Measurements from ENCODE around the gene XRCC5.

XRCC5 gene

DNA sequence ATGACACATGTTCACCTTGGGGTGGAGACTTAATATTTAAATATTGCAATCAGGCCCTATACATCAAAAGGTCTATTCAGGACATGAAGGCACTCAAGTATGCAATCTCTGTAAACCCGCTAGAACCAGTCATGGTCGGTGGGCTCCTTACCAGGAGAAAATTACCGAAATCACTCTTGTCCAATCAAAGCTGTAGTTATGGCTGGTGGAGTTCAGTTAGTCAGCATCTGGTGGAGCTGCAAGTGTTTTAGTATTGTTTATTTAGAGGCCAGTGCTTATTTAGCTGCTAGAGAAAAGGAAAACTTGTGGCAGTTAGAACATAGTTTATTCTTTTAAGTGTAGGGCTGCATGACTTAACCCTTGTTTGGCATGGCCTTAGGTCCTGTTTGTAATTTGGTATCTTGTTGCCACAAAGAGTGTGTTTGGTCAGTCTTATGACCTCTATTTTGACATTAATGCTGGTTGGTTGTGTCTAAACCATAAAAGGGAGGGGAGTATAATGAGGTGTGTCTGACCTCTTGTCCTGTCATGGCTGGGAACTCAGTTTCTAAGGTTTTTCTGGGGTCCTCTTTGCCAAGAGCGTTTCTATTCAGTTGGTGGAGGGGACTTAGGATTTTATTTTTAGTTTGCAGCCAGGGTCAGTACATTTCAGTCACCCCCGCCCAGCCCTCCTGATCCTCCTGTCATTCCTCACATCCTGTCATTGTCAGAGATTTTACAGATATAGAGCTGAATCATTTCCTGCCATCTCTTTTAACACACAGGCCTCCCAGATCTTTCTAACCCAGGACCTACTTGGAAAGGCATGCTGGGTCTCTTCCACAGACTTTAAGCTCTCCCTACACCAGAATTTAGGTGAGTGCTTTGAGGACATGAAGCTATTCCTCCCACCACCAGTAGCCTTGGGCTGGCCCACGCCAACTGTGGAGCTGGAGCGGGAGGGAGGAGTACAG is 108.1 kb downstream of the XRCC5 start:
- peak overlapping the region; percentile 61 for H2AK5ac ChIP-seq (ENCODE audit: low read length)
- DNase-seq, result peak in 1 of 2 donors; percentile 17
- H3K79me1 ChIP-seq (ENCODE audit: low read length), result no peaks in the 10 kb centered on the region
- H3K9ac ChIP-seq (ENCODE audit: low read length), result no peak overlapping the region
- peak overlapping the region; percentile 53 for H3K4me2 ChIP-seq (ENCODE audit: low read length)
- H3K4me1 ChIP-seq (ENCODE audit: control insufficient read depth in 1 of 2, insufficient read depth in 2 of 2, low read length in 2 of 2), result peaks cover 15 to 28% of the 10 kb centered on the region in 2 experiments
- no peak overlapping the region for H2AFZ ChIP-seq (ENCODE audit: insufficient read depth, low read length, poor library complexity)
- H4K12ac ChIP-seq (ENCODE audit: low read depth, low read length), result no peak overlapping the region
- peak overlapping the region; percentile 24 for H2BK5ac ChIP-seq (ENCODE audit: low read depth, low read length, poor library complexity)
- H4K8ac ChIP-seq (ENCODE audit: low read depth, low read length), result no peak overlapping the region
- no CpG with 5 or more reads among the region's 7 CpGs for WGBS (ENCODE audit: extremely low coverage, insufficient coverage, insufficient read length)
- no peak overlapping the region for H3K18ac ChIP-seq (ENCODE audit: low read length)
- peak overlapping the region; percentile 58 for H3K14ac ChIP-seq (ENCODE audit: low read length)
- H3K4me3 ChIP-seq (ENCODE audit: low read depth, low read length), result no peak overlapping the region
- no peak overlapping the region for H3K23ac ChIP-seq (ENCODE audit: low read length)
- H3K79me2 ChIP-seq (ENCODE audit: control insufficient read depth, insufficient read depth, low read length, poor library complexity), result no peaks in the 10 kb centered on the region
- peak overlapping the region; percentile 85 for H3K27ac ChIP-seq (ENCODE audit: low read depth, low read length)
- peak overlapping the region; percentile 37 for H2BK120ac ChIP-seq (ENCODE audit: insufficient read depth, low read length, poor library complexity)
- peak overlapping the region; percentile 40 for H2BK12ac ChIP-seq (ENCODE audit: low read length)
- no peaks in the 10 kb centered on the region for H3K9me3 ChIP-seq (ENCODE audit: insufficient read depth, low read depth, low read length)
- H3K4ac ChIP-seq (ENCODE audit: low read depth, low read length), result peak overlapping the region; percentile 27
- H3K27me3 ChIP-seq (ENCODE audit: insufficient read depth, low read length), result no peaks in the 10 kb centered on the region
- peak overlapping the region; percentile 12 for H4K91ac ChIP-seq (ENCODE audit: low read depth, low read length)
- peaks cover 0 to 4% of the 10 kb centered on the region in 2 experiments for H3K36me3 ChIP-seq (ENCODE audit: control insufficient read depth in 1 of 2, insufficient read depth in 2 of 2, low read length in 2 of 2)

DNA sequence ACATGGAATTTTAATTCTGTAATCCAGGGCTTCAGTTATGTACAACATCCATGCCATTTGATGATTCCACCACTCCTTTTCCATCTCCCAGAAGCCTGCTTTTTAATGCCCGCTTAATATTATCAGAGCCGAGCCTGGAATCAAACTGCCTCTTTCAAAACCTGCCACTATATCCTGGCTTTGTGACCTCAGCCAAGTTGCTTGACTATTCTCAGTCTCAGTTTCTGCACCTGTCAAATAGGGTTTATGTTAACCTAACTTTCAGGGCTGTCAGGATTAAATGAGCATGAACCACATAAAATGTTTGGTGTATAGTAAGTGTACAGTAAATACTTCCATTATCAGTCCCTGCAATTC is 108.7 kb downstream of the XRCC5 start:
- Histone ChIP-seq H3K9ac (ENCODE audit: low read length) (no peak overlapping the region), H3K23ac (ENCODE audit: low read length) (no peak overlapping the region), H3K27me3 (ENCODE audit: insufficient read depth, low read length) (no peaks in the 10 kb centered on the region), H3K27ac (ENCODE audit: low read depth, low read length) (peak overlapping the region; percentile 85), H3K9me3 (ENCODE audit: insufficient read depth, low read depth, low read length) (no peaks in the 10 kb centered on the region), H3K4me2 (ENCODE audit: low read length) (no peak overlapping the region), H2BK5ac (ENCODE audit: low read depth, low read length, poor library complexity) (peak overlapping the region; percentile 24), H3K4me3 (ENCODE audit: low read depth, low read length) (no peak overlapping the region), H3K4me1 (ENCODE audit: control insufficient read depth in 1 of 2, insufficient read depth in 2 of 2, low read length in 2 of 2) (peaks cover 15 to 28% of the 10 kb centered on the region in 2 experiments), H3K4ac (ENCODE audit: low read depth, low read length) (peak overlapping the region; percentile 27), H2BK120ac (ENCODE audit: insufficient read depth, low read length, poor library complexity) (peak overlapping the region; percentile 37), H3K79me1 (ENCODE audit: low read length) (no peaks in the 10 kb centered on the region), H2AFZ (ENCODE audit: insufficient read depth, low read length, poor library complexity) (no peak overlapping the region), H2AK5ac (ENCODE audit: low read length) (peak overlapping the region; percentile 61), H4K91ac (ENCODE audit: low read depth, low read length) (peak overlapping the region; percentile 12), H2BK12ac (ENCODE audit: low read length) (peak overlapping the region; percentile 40), H3K14ac (ENCODE audit: low read length) (peak overlapping the region; percentile 58), H3K79me2 (ENCODE audit: control insufficient read depth, insufficient read depth, low read length, poor library complexity) (no peaks in the 10 kb centered on the region), H3K18ac (ENCODE audit: low read length) (no peak overlapping the region), H3K36me3 (ENCODE audit: control insufficient read depth in 1 of 2, insufficient read depth in 2 of 2, low read length in 2 of 2) (peaks cover 0 to 4% of the 10 kb centered on the region in 2 experiments), H4K12ac (ENCODE audit: low read depth, low read length) (no peak overlapping the region), H4K8ac (ENCODE audit: low read depth, low read length) (no peak overlapping the region)
- WGBS (ENCODE audit: extremely low coverage, insufficient coverage, insufficient read length), result no CpG with 5 or more reads among the region's 2 CpGs
- DNase-seq, result no peak

DNA sequence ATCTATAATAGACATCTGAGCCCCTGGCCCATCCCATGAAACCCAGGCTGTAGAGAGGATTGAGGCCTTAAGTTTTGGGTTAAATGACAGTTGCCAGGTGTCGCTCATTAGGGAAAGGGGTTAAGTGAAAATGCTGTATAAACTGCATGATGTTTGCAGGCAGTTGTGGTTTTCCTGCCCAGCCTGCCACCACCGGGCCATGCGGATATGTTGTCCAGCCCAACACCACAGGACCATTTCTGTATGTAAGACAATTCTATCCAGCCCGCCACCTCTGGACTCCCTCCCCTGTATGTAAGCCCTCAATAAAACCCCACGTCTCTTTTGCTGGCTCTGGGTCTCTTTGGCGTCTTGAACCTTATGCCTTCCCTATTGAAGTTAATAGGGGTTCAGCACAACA is 110.7 kb downstream of the XRCC5 start:
- no CpG with 5 or more reads among the region's 6 CpGs for WGBS (ENCODE audit: extremely low coverage, insufficient coverage, insufficient read length)
- H2AK5ac ChIP-seq (ENCODE audit: low read length), result no peak overlapping the region
- DNase-seq, result no peak

DNA sequence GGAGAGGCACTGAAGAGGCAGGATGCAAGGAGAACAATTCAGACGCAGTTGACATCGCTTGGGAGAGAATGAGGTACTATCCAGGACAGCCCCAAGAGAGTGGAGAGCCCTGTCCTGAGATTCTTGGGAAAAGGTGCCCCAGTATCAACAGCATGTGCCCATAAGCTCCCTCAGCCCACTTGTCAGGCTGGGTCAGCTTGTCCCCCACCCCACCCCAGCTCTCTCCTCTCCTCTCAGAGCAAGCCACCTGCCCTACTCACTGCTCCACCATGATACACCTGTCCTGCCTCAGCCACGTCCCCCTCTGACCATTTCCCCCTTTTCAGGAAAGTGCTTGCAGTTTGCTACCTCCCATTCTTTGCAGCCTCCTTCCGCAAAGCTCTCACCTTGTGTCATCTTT is 111.8 kb downstream of the XRCC5 start:
- WGBS (ENCODE audit: extremely low coverage, insufficient coverage, insufficient read length), result no CpG with 5 or more reads among the region's 4 CpGs
- Histone ChIP-seq H3K4ac (ENCODE audit: low read depth, low read length) (no peak overlapping the region), H3K4me1 (ENCODE audit: control insufficient read depth in 1 of 2, insufficient read depth in 2 of 2, low read length in 2 of 2) (peaks cover 12 to 23% of the 10 kb centered on the region in 2 experiments), H3K18ac (ENCODE audit: low read length) (no peak overlapping the region), H2BK120ac (ENCODE audit: insufficient read depth, low read length, poor library complexity) (no peak overlapping the region), H4K12ac (ENCODE audit: low read depth, low read length) (no peak overlapping the region), H3K36me3 (ENCODE audit: control insufficient read depth in 1 of 2, insufficient read depth in 2 of 2, low read length in 2 of 2) (peaks cover 0 to 4% of the 10 kb centered on the region in 2 experiments), H2AK5ac (ENCODE audit: low read length) (no peak overlapping the region), H2BK12ac (ENCODE audit: low read length) (no peak overlapping the region), H3K4me3 (ENCODE audit: low read depth, low read length) (peak overlapping the region; percentile 5), H3K27ac (ENCODE audit: low read depth, low read length) (no peak overlapping the region), H2AFZ (ENCODE audit: insufficient read depth, low read length, poor library complexity) (no peak overlapping the region), H4K91ac (ENCODE audit: low read depth, low read length) (no peak overlapping the region), H4K8ac (ENCODE audit: low read depth, low read length) (no peak overlapping the region), H3K14ac (ENCODE audit: low read length) (no peak overlapping the region), H3K79me1 (ENCODE audit: low read length) (no peaks in the 10 kb centered on the region), H3K9ac (ENCODE audit: low read length) (no peak overlapping the region), H3K4me2 (ENCODE audit: low read length) (no peak overlapping the region), H2BK5ac (ENCODE audit: low read depth, low read length, poor library complexity) (no peak overlapping the region), H3K79me2 (ENCODE audit: control insufficient read depth, insufficient read depth, low read length, poor library complexity) (no peaks in the 10 kb centered on the region), H3K9me3 (ENCODE audit: insufficient read depth, low read depth, low read length) (no peaks in the 10 kb centered on the region), H3K27me3 (ENCODE audit: insufficient read depth, low read length) (no peaks in the 10 kb centered on the region), H3K23ac (ENCODE audit: low read length) (no peak overlapping the region)
- no peak for DNase-seq

More for the DNA sequence above, 110.7 kb downstream of the XRCC5 start:
- Histone ChIP-seq H3K18ac (ENCODE audit: low read length) (no peak overlapping the region), H3K9me3 (ENCODE audit: insufficient read depth, low read depth, low read length) (no peaks in the 10 kb centered on the region), H3K14ac (ENCODE audit: low read length) (no peak overlapping the region), H3K23ac (ENCODE audit: low read length) (no peak overlapping the region), H2BK12ac (ENCODE audit: low read length) (no peak overlapping the region), H4K8ac (ENCODE audit: low read depth, low read length) (no peak overlapping the region), H2AFZ (ENCODE audit: insufficient read depth, low read length, poor library complexity) (no peak overlapping the region), H3K4me2 (ENCODE audit: low read length) (no peak overlapping the region), H3K79me1 (ENCODE audit: low read length) (no peaks in the 10 kb centered on the region), H3K36me3 (ENCODE audit: control insufficient read depth in 1 of 2, insufficient read depth in 2 of 2, low read length in 2 of 2) (peaks cover 0 to 4% of the 10 kb centered on the region in 2 experiments), H3K4me1 (ENCODE audit: control insufficient read depth in 1 of 2, insufficient read depth in 2 of 2, low read length in 2 of 2) (peaks cover 13 to 24% of the 10 kb centered on the region in 2 experiments), H2BK120ac (ENCODE audit: insufficient read depth, low read length, poor library complexity) (no peak overlapping the region), H3K4me3 (ENCODE audit: low read depth, low read length) (no peak overlapping the region), H3K79me2 (ENCODE audit: control insufficient read depth, insufficient read depth, low read length, poor library complexity) (no peaks in the 10 kb centered on the region), H3K9ac (ENCODE audit: low read length) (no peak overlapping the region), H4K91ac (ENCODE audit: low read depth, low read length) (no peak overlapping the region), H2BK5ac (ENCODE audit: low read depth, low read length, poor library complexity) (no peak overlapping the region), H3K4ac (ENCODE audit: low read depth, low read length) (no peak overlapping the region), H4K12ac (ENCODE audit: low read depth, low read length) (no peak overlapping the region), H3K27me3 (ENCODE audit: insufficient read depth, low read length) (no peaks in the 10 kb centered on the region), H3K27ac (ENCODE audit: low read depth, low read length) (no peak overlapping the region)
